H9 (cell line): Measurements from ENCODE around the gene MIEF1. TPM values are rescaled to one million over a fixed set of nuclear protein-coding genes. Genes with fewer than 3 reads are reported as not detected.

Experiments
- DNase-seq: peaks from one replicate; pipeline ENCODE4 v3.0.0-alpha.2; 2017
- H2AFZ ChIP-seq: one replicate; pipeline ENCODE4 v1.6.1; 2013; ENCODE audit warnings: mild to moderate bottlenecking, low read length, control low read depth, moderate library complexity
- H2AK5ac ChIP-seq: 2 replicates; pipeline ENCODE4 v1.6.1; 2013; ENCODE audit warnings: low read length, control low read depth, mixed read lengths; ENCODE audit not compliant: insufficient read length
- H2BK120ac ChIP-seq: one replicate; pipeline ENCODE4 v1.6.1; 2013; ENCODE audit warnings: low read depth, mild to moderate bottlenecking, low read length, control low read depth, inconsistent platforms; ENCODE audit not compliant: poor library complexity, severe bottlenecking
- H2BK12ac ChIP-seq: 2 replicates; pipeline ENCODE4 v1.6.1; 2013; ENCODE audit warnings: low read length, control low read depth, mixed read lengths, low read depth; ENCODE audit not compliant: insufficient read length
- H2BK15ac ChIP-seq: 2 replicates; pipeline ENCODE4 v1.6.1; 2013; ENCODE audit warnings: low read depth, low read length, control low read depth
- H2BK20ac ChIP-seq: one replicate; pipeline ENCODE4 v1.6.1; 2013; ENCODE audit warnings: low read depth, mild to moderate bottlenecking, low read length, control low read depth, inconsistent platforms; ENCODE audit not compliant: poor library complexity, severe bottlenecking
- H2BK5ac ChIP-seq: 2 replicates; pipeline ENCODE4 v1.6.1; 2013; ENCODE audit warnings: low read length, control low read depth, mixed read lengths; ENCODE audit not compliant: insufficient read length
- H3K14ac ChIP-seq: 2 replicates; pipeline ENCODE4 v1.6.1; 2013; ENCODE audit warnings: low read length, control low read depth; ENCODE audit not compliant: insufficient read depth
- H3K18ac ChIP-seq: 2 replicates; pipeline ENCODE4 v1.6.1; 2013; ENCODE audit warnings: low read depth, mild to moderate bottlenecking, mixed read lengths, low read length, control low read depth; ENCODE audit not compliant: insufficient read length
- H3K23ac ChIP-seq: 2 replicates; pipeline ENCODE4 v1.6.1; 2013; ENCODE audit warnings: low read length, control low read depth, mixed read lengths, low read depth; ENCODE audit not compliant: insufficient read length
- H3K23me2 ChIP-seq: 2 replicates; pipeline ENCODE4 v1.6.1; 2013; ENCODE audit warnings: low read depth, mild to moderate bottlenecking, mixed read lengths, low read length, control low read depth; ENCODE audit not compliant: insufficient read length, poor library complexity, severe bottlenecking
- H3K27ac ChIP-seq: 2 replicates; pipeline ENCODE4 v1.5.1; 2013; ENCODE audit warnings: low read length, control low read depth, mixed read lengths, low read depth; ENCODE audit not compliant: insufficient read length
- H3K27me3 ChIP-seq: 2 replicates; pipeline ENCODE4 v1.6.1; 2013; ENCODE audit warnings: low read length, control low read depth, inconsistent platforms; ENCODE audit not compliant: insufficient read depth
- H3K4ac ChIP-seq: 2 replicates; pipeline ENCODE4 v1.6.1; 2013; ENCODE audit warnings: low read depth, mild to moderate bottlenecking, control low read depth, inconsistent platforms, low read length, moderate library complexity
- H3K4me1 ChIP-seq: 2 replicates; pipeline ENCODE4 v1.6.1; 2013; ENCODE audit warnings: low read length, control low read depth, inconsistent platforms; ENCODE audit not compliant: insufficient read depth
- H3K4me2 ChIP-seq: 2 replicates; pipeline ENCODE4 v1.6.1; 2013; ENCODE audit warnings: low read length, control low read depth, mixed read lengths; ENCODE audit not compliant: insufficient read length, insufficient read depth
- H3K56ac ChIP-seq: 2 replicates; pipeline ENCODE4 v1.6.1; 2013; ENCODE audit warnings: low read depth, mild to moderate bottlenecking, mixed read lengths, low read length, control low read depth; ENCODE audit not compliant: insufficient read length
- H3K79me1 ChIP-seq: 2 replicates; pipeline ENCODE4 v1.6.1; 2013; ENCODE audit warnings: low read depth, mild to moderate bottlenecking, moderate library complexity, low read length, control low read depth, inconsistent platforms; ENCODE audit not compliant: insufficient read depth, poor library complexity, severe bottlenecking
- H3K79me2 ChIP-seq: 2 replicates; pipeline ENCODE4 v1.6.1; 2013; ENCODE audit warnings: low read length, control low read depth, inconsistent platforms; ENCODE audit not compliant: insufficient read depth
- H3K9ac ChIP-seq: 2 replicates; pipeline ENCODE4 v1.6.1; 2013; ENCODE audit warnings: low read length, control low read depth, mixed read lengths; ENCODE audit not compliant: insufficient read length; ENCODE audit errors: extremely low read depth
- H3K9me3 ChIP-seq: one replicate; pipeline ENCODE4 v1.6.1; 2013; ENCODE audit warnings: low read depth, low read length, inconsistent platforms; ENCODE audit not compliant: control insufficient read depth
- H3T11ph ChIP-seq: one replicate; pipeline ENCODE4 v1.6.1; 2013; ENCODE audit warnings: mild to moderate bottlenecking, low read length, control low read depth, inconsistent platforms
- H4K20me1 ChIP-seq: one replicate; pipeline ENCODE4 v1.6.1; 2013; ENCODE audit not compliant: control insufficient read depth, insufficient read length, insufficient read depth
- H4K5ac ChIP-seq: 2 replicates; pipeline ENCODE4 v1.6.1; 2013; ENCODE audit warnings: low read depth, mild to moderate bottlenecking, mixed read lengths, low read length, control low read depth; ENCODE audit not compliant: insufficient read length
- H4K8ac ChIP-seq: replicated peaks from 2 replicates; pipeline ENCODE4 v1.6.1; 2013; ENCODE audit warnings: low read length, control low read depth, mixed read lengths, low read depth; ENCODE audit not compliant: insufficient read length
- H4K91ac ChIP-seq: 2 replicates; pipeline ENCODE4 v1.6.1; 2013; ENCODE audit warnings: low read depth, mild to moderate bottlenecking, moderate library complexity, mixed read lengths, low read length, control low read depth; ENCODE audit not compliant: insufficient read length
- H3K27ac Mint-ChIP-seq, 3 experiments: 2 replicates in 2 of 3; 3 replicates in 1 of 3; pipeline ENCODE4 v1.8.0; 2020 to 2021; ENCODE audit warnings: mixed read lengths in 3 of 3, mild to moderate bottlenecking in 1 of 3, moderate library complexity in 1 of 3
- H3K27me3 Mint-ChIP-seq: 2 replicates; pipeline ENCODE4 v1.8.0; 2021; ENCODE audit warnings: low read depth, mild to moderate bottlenecking, moderate library complexity, mixed read lengths
- H3K36me3 Mint-ChIP-seq, 3 experiments: 2 replicates in 2 of 3; 3 replicates in 1 of 3; pipeline ENCODE4 v1.8.0; 2020 to 2021; ENCODE audit warnings: low read depth in 3 of 3, mixed read lengths in 3 of 3; ENCODE audit not compliant: insufficient read depth in 1 of 3
- H3K4me1 Mint-ChIP-seq, 2 experiments: 2 replicates each; pipeline ENCODE4 v1.8.0; 2020; ENCODE audit warnings: mixed read lengths in 2 of 2
- H3K4me3 Mint-ChIP-seq, 2 experiments: 2 replicates in 1 of 2; 3 replicates in 1 of 2; pipeline ENCODE4 v1.8.0; 2020 to 2021; ENCODE audit warnings: mild to moderate bottlenecking in 2 of 2, mixed read lengths in 2 of 2, moderate library complexity in 1 of 2
- H3K9me3 Mint-ChIP-seq, 2 experiments: 2 replicates in 1 of 2; 3 replicates in 1 of 2; pipeline ENCODE4 v1.8.0; 2020; ENCODE audit warnings: mild to moderate bottlenecking in 2 of 2, mixed read lengths in 2 of 2, moderate library complexity in 1 of 2
- CTCF ChIP-seq: fragments of 200-600 bp; sonication (generic); conservative IDR thresholded peaks from 3 replicates; pipeline ENCODE4 v1.8.0; 2021; ENCODE audit warnings: antibody characterized with exemption, mild to moderate bottlenecking
- WGBS: extraction: QIAGEN DNeasy Blood & Tissue Kit; methylation state at CpG from one replicate; pipeline ENCODE4 v1.1.7; 2013; ENCODE audit warnings: missing lambda C conversion rate, low lambda C conversion rate, mixed read lengths; ENCODE audit not compliant: insufficient read length; ENCODE audit errors: extremely low coverage; 5-methylcytosine and 5-hydroxymethylcytosine counted together
- total RNA-seq: library from RNA; stranded (reverse); gene quantifications from 2 replicates; pipeline ENCODE4 v1.2.1, GENCODE V29; 2021

MIEF1 gene
- total RNA-seq, 1 experiment from 2014 or later, result 32.6 TPM

- peaks cover 47 to 73% (median 57%) of the 10 kb centered on the region in 3 experiments for H3K36me3 Mint-ChIP-seq
- Histone ChIP-seq H3K4me1 (no peaks in the 10 kb centered on the region; the same call in 1 of the 2 replicates), H3K4ac (no peak overlapping the region), H3K14ac (no peak overlapping the region), H3K27ac (no peak overlapping the region), H3K79me2 (no peaks in the 10 kb centered on the region; the same call in 1 of the 2 replicates), H4K20me1 (no peaks in the 10 kb centered on the region), H2BK5ac (no peak overlapping the region), H3K56ac (no peak overlapping the region), H4K5ac (no peak overlapping the region), H3K23me2 (peaks cover 7% of the 10 kb centered on the region), H2AK5ac (no peak overlapping the region), H2BK12ac (no peak overlapping the region), H3K27me3 (peaks cover 12% of the 10 kb centered on the region; the same call in 1 of the 2 replicates), H3K9me3 (no peaks in the 10 kb centered on the region), H2BK20ac (no peak overlapping the region), H3K9ac (no peak overlapping the region), H2BK120ac (no peak overlapping the region), H2AFZ (no peak overlapping the region), H3K18ac (no peak overlapping the region), H4K8ac (no peak overlapping the region), H3K4me2 (no peak overlapping the region), H2BK15ac (no peak overlapping the region), H4K91ac (no peak overlapping the region), H3K23ac (no peak overlapping the region), H3T11ph (no peak overlapping the region), H3K79me1 (no peaks in the 10 kb centered on the region)
- no CpG with 5 or more reads among the region's 12 CpGs for WGBS
- TF ChIP-seq CTCF, result no peak
- peaks cover 0 to 2% of the 10 kb centered on the region in 2 experiments; a peak in 4 of 5 replicates for H3K9me3 Mint-ChIP-seq
- H3K27ac Mint-ChIP-seq, result no peak overlapping the region
- DNase-seq, result no peak
- no peak overlapping the region for H3K4me3 Mint-ChIP-seq
- H3K27me3 Mint-ChIP-seq, result peaks cover 89% of the 10 kb centered on the region
- H3K4me1 Mint-ChIP-seq, result peaks cover 12% of the 10 kb centered on the region in 2 experiments
Measured at GRCh38 chr22:39515266-39516050, 13.4 kb downstream of the MIEF1 start.
